ENCODE data around the gene POU2AF3. TPM values are rescaled to one million over a fixed set of nuclear protein-coding genes. Genes with fewer than 3 reads are reported as not detected.
A peak's percentile ranks its signal among the peaks of the same experiment; 100 is the strongest.

POU2AF3 gene
- total and polyA plus RNA-seq, 10 of the 15 experiments (the other 5 are each of a cell fraction or from before 2014, with no cell fraction given), result 0.17 TPM; not detected in 8

GRCh38 chr11:111349191-111349695 is 50.9 kb downstream of the POU2AF3 start (continued):
- TF ChIP-seq, protein P1, sequence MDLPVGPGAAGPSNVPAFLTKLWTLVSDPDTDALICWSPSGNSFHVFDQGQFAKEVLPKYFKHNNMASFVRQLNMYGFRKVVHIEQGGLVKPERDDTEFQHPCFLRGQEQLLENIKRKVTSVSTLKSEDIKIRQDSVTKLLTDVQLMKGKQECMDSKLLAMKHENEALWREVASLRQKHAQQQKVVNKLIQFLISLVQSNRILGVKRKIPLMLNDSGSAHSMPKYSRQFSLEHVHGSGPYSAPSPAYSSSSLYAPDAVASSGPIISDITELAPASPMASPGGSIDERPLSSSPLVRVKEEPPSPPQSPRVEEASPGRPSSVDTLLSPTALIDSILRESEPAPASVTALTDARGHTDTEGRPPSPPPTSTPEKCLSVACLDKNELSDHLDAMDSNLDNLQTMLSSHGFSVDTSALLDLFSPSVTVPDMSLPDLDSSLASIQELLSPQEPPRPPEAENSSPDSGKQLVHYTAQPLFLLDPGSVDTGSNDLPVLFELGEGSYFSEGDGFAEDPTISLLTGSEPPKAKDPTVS (IDR thresholded peaks at IDR 0.05; ENCODE audit: low read depth, low read length), result no peak
- no peak for TF ChIP-seq SREBF1 (IDR thresholded peaks at IDR 0.05; ENCODE audit: low read length)
- TF ChIP-seq ASH2L (IDR thresholded peaks at IDR 0.05; ENCODE audit: borderline replicate concordance, low read depth), result no peak
- no peak for TF ChIP-seq CHD2 (IDR thresholded peaks at IDR 0.05; ENCODE audit: borderline replicate concordance, low read depth, low read length)
- TF ChIP-seq SIX5 (IDR thresholded peaks at IDR 0.05; ENCODE audit: low read depth, low read length, severe bottlenecking), result no peak

GRCh38 chr11:111350811-111351210 is 52.5 kb downstream of the POU2AF3 start:
- Histone ChIP-seq H4K20me1 (ENCODE audit: control insufficient read depth, insufficient read depth) (no peaks in the 10 kb centered on the region), H3K27ac (ENCODE audit: control insufficient read depth, insufficient read depth) (no peak overlapping the region), H3K27me3 (replicated peaks in 1 of 2; ENCODE audit: control insufficient read depth in 2 of 2, insufficient read depth in 2 of 2, low read length in 1 of 2) (no peaks in the 10 kb centered on the region), H3K9ac (ENCODE audit: control insufficient read depth, insufficient read depth, low read length) (no peak overlapping the region), H3K79me2 (ENCODE audit: control insufficient read depth, insufficient read depth, low read length) (no peaks in the 10 kb centered on the region), H3K4me1 (ENCODE audit: control insufficient read depth, insufficient read depth, low read length) (peaks cover 5% of the 10 kb centered on the region; the same call in 1 of the 2 replicates), H2AFZ (ENCODE audit: control insufficient read depth, low read depth, low read length) (no peak overlapping the region), H3K36me3 (ENCODE audit: control insufficient read depth in 2 of 2, insufficient read depth in 2 of 2, low read length in 1 of 2) (peaks cover 14 to 34% of the 10 kb centered on the region in 2 experiments), H3K9me3 (replicated peaks; ENCODE audit: control insufficient read depth, insufficient read depth, low read length) (no peaks in the 10 kb centered on the region), H3K4me3 (no peak overlapping the region), H3K4me2 (ENCODE audit: control insufficient read depth, insufficient read depth) (no peak overlapping the region)
- ChIA-PET SMC1A (ENCODE audit: uncharacterized antibody, unreplicated experiment) (interaction anchor here (0.7 to 32.6 kb wide), 4 partner anchors 13 to 67 kb away, joined by 3 to 972 read pairs (median 7); no protein-coding TSS in a partner anchor), POLR2A (interaction anchor here (1.0 to 1.1 kb wide), 3 partner anchors 13 to 61 kb away, joined by 3 read pairs; no protein-coding TSS in a partner anchor), RAD21 (ENCODE audit: unreplicated experiment) (interaction anchor here (1.4 to 4.7 kb wide), 2 partner anchors 66 to 67 kb away, joined by 3 to 20 read pairs; no protein-coding TSS in a partner anchor), CTCF (interaction anchor here (1.1 kb wide), 1 partner anchor 66 kb away, joined by 3 read pairs; no protein-coding TSS in a partner anchor)
- 0% methylated on average over 1 of the region's 1 CpG for WGBS (ENCODE audit: insufficient coverage, insufficient replicate concordance, low lambda C conversion rate, missing lambda C conversion rate)
- in situ Hi-C loops (cut with MboI), result no loop called here
- TF ChIP-seq STAT1 (conservative IDR thresholded peaks at IDR 0.05) (no peak), SREBF2 (IDR thresholded peaks at IDR 0.05; ENCODE audit: low read length) (no peak), BRCA1 (IDR thresholded peaks at IDR 0.05; ENCODE audit: low read depth, low read length) (no peak), ZNF384 (IDR thresholded peaks at IDR 0.05; ENCODE audit: borderline replicate concordance, low read depth, low read length) (no peak), PML (IDR thresholded peaks at IDR 0.05; ENCODE audit: low read length) (0 out of 2 replicates have a peak, but pooled peaks have one; percentile 27), ASH2L (IDR thresholded peaks at IDR 0.05; ENCODE audit: borderline replicate concordance, low read depth) (no peak), ZBED1 (IDR thresholded peaks at IDR 0.05; ENCODE audit: borderline replicate concordance) (peak; percentile 55; the same call in 1 of the 2 replicates), KLF5 (IDR thresholded peaks at IDR 0.05; ENCODE audit: partially characterized antibody) (no peak), CBX3 (IDR thresholded peaks at IDR 0.05; ENCODE audit: borderline replicate concordance, low read depth) (no peak)
- TF ChIP-seq, protein P2, sequence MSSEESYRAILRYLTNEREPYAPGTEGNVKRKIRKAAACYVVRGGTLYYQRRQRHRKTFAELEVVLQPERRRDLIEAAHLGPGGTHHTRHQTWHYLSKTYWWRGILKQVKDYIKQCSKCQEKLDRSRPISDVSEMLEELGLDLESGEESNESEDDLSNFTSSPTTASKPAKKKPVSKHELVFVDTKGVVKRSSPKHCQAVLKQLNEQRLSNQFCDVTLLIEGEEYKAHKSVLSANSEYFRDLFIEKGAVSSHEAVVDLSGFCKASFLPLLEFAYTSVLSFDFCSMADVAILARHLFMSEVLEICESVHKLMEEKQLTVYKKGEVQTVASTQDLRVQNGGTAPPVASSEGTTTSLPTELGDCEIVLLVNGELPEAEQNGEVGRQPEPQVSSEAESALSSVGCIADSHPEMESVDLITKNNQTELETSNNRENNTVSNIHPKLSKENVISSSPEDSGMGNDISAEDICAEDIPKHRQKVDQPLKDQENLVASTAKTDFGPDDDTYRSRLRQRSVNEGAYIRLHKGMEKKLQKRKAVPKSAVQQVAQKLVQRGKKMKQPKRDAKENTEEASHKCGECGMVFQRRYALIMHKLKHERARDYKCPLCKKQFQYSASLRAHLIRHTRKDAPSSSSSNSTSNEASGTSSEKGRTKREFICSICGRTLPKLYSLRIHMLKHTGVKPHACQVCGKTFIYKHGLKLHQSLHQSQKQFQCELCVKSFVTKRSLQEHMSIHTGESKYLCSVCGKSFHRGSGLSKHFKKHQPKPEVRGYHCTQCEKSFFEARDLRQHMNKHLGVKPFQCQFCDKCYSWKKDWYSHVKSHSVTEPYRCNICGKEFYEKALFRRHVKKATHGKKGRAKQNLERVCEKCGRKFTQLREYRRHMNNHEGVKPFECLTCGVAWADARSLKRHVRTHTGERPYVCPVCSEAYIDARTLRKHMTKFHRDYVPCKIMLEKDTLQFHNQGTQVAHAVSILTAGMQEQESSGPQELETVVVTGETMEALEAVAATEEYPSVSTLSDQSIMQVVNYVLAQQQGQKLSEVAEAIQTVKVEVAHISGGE (CRISPR knock-in tag; IDR thresholded peaks at IDR 0.05), result no peak
- intact Hi-C loops (cut with micrococcal nuclease; ENCODE audit: unreplicated experiment), result no loop called here
- DNase-seq (ENCODE audit: low read depth, low spot score), result no peak
- no TSS peak for BruUV-seq (replicated peaks)
- no peak for FAIRE-seq
- ATAC-seq, result no peak
